SIG-M5 treated with dmso at 0.1 percent for 504 hours (cell line): ENCODE measurements around the gene KPNA3.
"Not testable (repeated sequence)": the region's sequence is repeated elsewhere in the genome, so short reads cannot be mapped to it uniquely, and the experiment has no call there.

Experiments
- DNase-seq: peaks from one replicate; lab custom pipeline; 2025; ENCODE audit not compliant: unreplicated experiment; lab: John Stamatoyannopoulos, UW

Gene KPNA3

DNA sequence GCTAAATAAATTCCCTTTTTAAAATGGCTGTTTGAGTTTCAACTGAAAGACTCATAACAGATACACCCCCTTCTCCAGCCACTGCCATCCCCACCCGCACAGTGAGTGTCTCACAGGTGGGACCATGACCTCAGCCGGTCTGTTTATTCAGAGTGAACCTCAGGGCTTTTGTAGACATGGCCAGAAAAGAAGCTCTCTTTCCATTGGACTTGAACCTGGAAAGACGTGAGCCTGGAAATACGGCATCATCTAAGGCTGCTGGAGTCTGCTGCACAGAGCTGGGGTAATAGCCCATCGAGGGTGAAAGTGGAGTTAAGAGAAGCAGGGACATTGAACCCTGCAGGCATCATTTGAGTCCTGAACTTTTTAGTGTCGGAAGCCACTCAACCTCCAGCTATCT is 15.2 kb upstream of the KPNA3 start:
- DNase-seq: no peak

DNA sequence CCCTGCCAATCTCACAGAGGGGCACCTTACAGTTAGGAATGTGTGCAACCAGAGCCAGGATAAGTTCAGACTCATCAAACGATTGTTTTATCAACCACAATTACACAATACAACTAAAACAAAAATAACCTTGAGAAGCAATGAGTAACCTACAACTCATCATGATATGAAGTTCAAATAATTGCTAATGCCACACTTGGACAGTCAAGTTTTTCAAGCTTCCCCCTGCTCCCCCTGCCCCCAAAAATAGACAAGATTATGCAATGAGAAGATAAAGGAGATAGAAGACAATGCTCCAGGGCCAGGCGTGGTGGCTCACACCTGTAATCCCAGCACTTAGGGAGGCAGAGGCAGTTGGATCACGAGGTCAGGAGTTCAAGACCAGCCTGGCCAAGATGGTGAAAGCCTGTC is 13.6 kb upstream of the KPNA3 start:
- DNase-seq: peak; percentile 26

DNA sequence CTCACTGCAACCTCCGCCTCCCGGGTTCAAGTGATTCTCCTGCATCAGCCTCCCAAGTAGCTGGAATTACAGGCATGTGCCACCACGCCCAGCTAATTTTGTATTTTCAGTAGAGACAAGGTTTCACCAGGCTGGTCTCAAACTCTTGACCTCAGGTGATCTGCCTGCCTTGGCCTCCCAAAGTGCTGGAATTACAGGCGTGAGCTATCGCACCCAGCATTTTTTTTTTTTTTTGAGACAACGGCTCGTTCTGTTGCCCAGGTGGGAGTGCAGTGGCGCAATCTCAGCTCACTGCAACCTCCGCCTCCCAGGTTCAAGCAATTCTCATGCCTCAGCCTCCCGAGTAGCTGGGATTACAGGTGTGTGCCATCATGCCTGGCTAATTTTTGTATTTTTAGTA is 10.6 kb upstream of the KPNA3 start:
- not testable (repeated sequence) for DNase-seq

GRCh38 chr13:49802426-49802825 is 9.9 kb upstream of the KPNA3 start:
- DNase-seq: no peak

DNA sequence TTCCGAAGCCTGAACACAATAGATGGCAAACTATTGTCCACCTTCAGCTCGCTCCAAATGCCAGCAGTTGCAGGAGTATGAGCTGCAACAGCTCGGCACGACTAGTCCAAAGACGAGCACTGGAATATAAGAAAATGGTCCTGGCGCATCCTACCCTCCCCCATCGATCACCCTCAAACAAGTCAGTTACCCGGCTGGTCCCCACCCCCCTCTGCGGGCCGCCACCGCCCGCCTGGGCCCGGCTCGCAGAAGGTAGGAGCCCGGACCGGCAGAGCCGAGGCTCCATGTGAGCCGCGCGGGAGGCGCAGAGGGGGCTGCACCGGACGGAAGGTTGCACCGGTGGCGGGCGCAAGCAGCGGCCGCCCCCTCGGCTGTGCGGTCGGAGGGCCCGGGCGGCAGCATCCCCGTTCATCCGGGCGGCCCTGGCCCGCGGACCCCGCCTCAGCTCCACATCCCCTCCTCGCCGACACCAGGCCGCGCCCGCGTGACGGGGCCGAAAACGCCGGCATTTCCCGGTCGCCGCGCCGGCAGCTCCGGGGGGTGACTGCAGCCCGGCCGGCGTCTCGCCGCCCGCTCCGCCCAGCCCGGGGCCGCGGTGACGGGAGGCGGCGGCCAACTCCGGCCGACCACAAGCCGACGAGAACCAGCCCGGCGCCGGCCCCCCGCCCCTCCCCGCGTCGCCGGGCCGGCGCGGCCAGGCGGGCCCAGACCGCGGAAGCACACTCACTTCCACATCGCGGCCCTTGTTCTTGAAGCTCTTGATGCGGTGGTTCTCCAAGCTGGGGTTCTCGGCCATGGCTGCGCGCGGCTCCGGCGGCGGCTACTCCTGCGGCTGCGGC is 552 bp downstream of the KPNA3 start:
- peak; percentile 34 for DNase-seq

DNA sequence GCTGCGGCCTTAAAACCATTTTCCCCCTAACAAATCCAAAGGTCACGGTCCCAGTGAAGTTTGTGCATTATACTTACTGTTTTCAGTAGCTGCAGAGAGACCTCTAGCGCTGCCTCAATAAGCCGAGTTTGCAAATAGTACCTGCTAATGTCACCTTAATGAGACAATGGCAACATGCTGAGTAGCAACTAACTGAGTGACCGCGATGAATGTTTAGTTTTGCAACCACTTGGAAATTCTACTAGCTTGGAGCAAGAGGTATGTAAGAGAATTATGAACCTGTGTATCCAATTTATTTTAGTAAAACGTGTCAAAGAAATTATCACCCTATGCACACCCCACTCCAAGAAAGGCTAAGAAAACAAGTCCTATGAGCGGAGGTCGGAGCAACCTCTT is 1.2 kb downstream of the KPNA3 start:
- peak; percentile 34 for DNase-seq

DNA sequence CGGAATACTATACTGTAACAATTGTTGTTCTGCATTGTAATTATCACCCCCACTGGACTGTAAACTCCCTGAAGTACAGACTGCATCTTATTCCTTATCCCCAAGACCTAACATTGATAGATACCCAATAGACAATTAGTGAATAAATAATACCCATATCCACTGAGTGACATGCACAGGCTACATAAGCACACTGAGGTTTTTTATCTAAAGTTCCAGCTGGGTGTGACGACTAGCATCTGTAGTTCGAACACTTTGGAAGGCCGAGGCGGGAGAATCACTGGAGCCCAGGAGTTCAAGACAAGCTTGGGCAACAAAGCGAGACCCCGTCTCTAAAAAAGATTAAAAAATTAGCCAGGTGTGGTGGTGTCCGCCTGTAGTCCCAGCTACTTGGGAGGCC is 2.5 kb downstream of the KPNA3 start:
- no peak for DNase-seq

DNA sequence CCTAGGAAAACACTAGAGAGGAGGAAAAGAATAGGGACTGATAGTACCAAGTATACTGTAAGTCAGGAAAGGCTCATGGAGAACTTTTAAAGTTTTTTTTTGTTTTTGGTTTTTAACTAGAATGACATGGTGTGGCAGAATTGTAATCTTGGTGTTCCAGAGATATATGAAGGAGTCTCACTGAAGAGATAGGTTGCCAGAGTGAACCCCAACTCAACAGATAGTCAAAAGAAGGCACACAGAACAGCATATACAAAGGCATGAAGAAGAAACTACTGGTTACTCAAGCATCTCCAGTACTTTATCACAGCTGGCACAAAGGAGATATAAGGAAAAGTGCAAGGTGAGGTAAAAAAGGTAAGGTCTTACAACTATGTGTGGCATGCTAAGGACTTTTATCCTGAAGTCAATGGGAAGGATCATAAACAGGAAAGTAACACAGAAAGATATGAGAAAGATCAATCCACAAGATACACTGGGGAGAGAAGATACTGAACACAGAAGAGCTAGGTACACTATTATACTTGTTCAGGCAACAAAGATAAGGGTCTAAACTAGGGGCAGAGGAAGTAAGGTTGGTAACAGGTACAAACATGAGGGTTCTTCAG is 6.0 kb downstream of the KPNA3 start:
- no peak for DNase-seq

DNA sequence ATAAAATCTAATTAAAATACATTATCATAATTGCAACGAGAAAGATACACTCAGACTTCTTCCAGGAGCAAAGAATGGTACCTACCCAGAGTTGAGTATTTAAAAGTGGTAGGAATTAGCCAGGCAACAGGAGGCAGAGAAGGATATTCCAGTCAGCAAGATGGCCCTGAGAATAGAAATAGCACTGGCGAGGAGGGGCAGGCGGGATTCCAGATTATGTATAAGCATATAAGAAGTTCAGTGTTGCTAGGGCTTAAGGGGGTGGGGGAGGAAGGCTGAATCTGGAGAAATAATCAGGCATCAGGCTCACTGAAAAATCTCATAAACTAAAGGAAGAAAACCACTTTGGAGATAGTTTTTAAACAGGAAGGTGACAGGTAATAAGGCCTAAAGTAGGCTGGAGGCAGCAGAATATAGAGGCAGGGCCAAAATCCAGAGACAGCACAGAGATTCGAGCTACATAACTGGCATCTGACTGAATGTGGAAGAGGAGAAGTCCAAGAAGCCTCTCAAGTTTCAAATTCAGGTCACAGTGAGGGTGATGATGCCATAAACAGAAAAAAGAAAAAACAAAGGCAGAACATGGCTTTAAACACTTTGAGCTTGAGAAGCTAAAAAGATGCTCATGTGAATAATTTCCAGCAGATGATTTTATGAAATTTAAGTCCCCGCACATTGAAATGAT is 7.5 kb downstream of the KPNA3 start:
- DNase-seq: no peak

GRCh38 chr13:49783865-49784264 is 8.6 kb downstream of the KPNA3 start:
- DNase-seq: no peak

DNA sequence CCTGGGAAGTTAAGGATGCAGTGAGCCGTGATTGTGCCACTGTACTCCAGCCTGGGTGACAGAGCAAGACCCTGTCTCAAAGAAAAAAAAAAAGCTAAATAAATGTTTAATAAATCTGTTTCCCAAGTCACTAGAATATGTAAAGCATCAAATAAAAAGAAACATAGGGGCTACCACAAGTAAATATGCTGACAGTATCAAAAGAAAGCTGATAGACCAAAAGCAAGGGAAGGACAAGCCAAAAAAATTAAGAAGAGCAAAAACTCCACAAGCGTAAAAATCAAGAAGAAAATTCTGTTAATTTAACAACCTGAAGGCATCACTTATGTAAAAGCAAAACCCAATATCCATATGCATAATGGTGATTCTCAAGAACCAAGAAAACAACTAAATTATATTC is 9.7 kb downstream of the KPNA3 start:
- DNase-seq: no peak

DNA sequence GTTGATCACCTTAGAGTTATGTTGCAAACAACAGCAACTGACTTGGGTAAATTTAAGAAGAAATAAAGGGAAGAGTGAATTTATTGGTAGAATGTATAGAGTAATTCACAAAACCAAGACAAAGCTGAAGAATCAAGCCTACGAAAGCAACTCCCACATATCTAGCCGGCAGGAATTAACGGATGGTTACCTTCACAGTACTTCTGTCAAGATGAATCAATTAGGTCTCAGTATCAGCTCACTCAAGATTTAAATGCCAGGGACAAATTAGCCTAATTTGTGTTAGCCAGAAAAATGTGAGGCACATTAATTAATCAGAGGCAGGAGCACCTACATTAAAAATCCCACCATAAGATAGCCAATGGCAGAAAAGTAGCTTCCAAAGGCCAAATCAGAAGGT is 10.7 kb downstream of the KPNA3 start:
- DNase-seq: no peak

DNA sequence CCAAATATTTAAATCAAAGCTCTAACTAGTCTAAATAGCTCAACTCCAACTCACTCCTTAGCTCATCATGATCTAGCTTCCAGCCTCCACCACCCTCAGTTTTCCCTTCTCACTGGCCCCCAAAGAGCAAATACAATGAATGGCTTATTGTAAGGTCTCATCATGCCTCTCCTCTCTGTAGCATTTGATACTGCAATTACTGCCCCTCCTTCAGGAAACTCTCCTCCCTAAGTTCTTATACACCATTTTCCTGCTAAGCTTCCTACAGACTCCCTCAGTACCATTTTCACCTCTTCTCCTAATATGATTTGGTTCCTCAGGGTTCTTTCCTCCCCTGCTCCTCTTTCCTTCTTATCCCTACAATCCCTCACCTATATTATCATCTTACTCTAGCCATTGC is 12.8 kb downstream of the KPNA3 start:
- no peak for DNase-seq

GRCh38 chr13:49777746-49778614 is 14.5 kb downstream of the KPNA3 start:
- no peak for DNase-seq

DNA sequence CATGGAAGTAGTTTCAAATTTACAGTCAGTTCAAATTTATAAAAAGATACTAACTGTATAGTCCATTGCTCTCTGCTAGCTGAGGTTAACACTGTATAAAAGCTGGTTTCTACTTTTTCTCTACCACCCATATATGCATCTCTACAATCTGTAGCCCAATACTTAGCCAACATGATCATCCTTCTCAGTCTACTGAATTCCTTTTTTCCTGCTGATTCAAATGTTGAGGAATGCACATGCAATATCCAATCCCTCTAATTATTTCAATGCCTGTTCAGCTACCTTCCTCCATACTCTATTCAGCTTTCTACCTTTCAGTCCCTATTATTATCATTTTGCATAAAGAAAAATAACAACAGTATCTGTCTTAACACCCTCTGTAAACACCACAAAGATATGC is 15.6 kb downstream of the KPNA3 start:
- DNase-seq: no peak

DNA sequence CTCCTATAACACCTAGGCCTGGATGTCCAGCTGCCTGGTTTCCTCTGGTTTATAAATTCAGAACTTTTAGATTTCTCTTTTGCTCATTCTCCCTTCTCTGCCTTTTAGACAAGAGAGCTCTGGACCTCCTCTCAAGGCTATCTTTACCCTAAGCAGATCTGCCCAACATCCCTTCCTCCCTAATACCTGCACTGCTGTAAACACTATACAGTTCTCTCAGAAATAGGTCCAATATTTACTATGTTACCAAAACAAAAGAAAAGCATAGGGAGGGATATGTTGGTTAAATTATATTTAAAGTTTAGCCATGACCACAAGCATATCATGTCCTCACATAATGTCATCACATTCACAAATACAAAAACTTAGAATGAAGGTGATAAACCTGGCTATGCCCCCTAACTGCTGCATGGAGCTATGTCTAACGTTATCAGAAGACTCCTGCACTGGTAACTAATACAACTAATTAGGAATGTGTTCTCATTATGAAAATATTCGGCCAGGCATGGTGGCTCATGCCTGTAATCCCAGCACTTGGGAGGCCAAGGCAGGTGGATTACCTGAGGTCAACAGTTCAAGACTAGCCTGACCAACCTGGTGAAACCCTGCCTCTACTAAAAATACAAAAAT is 18.0 kb downstream of the KPNA3 start:
- no peak for DNase-seq

DNA sequence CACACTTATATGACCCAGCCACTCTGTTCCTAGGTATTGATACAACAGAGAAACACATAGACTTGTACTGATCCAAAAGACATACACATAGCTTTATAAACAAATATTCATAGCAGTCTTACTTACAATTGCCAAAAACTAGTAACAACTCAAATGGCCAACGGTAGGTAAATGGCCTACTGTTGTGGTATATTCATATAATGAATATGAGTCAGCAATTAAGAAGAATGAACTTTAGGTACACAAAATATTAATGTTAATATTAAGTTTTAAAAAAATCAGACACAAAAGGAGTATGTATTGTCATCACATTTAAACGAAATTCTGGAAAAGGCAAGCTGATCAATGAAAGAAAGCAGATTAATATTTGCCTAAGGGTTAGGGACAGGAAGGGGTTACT is 19.7 kb downstream of the KPNA3 start:
- DNase-seq: no peak

DNA sequence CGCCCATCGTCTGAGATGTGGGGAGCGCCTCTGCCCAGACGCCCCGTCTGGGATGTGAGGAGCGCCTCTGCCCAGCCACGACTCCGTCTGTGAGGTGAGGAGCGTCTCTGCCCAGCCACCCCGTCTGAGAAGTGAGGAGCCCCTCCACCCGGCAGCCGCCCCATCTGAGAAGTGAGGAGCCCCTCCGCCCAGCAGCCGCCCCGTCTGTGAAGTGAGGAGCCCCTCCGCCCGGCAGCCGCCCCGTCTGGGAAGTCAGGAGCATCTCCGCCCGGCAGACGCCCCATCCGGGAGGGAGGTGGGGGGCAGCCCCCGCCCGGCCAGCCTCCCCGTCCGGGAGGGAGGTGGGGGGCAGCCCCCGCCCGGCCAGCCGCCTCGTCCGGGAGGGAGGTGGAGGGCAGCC is 30.7 kb downstream of the KPNA3 start:
- DNase-seq: not testable (repeated sequence)

DNA sequence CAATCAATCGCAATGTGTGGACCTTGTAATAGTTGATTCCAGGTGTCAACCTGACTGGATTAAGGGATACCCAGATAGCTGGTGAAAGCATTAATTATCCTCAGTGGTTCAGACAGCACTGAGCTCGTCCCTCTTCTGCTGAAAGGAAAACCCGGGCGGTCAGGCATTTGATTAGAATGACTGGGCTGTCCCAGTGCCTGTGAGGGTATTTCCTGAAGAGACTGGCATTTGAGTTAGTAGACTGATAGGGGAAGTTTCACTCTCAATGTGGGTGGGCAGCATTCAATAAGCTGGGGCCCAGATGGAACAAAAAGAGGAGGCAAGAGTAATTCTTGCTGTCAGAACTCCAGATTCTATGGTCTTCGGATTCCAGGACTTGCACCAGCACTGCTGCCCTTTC is 31.9 kb downstream of the KPNA3 start:
- no peak for DNase-seq

DNA sequence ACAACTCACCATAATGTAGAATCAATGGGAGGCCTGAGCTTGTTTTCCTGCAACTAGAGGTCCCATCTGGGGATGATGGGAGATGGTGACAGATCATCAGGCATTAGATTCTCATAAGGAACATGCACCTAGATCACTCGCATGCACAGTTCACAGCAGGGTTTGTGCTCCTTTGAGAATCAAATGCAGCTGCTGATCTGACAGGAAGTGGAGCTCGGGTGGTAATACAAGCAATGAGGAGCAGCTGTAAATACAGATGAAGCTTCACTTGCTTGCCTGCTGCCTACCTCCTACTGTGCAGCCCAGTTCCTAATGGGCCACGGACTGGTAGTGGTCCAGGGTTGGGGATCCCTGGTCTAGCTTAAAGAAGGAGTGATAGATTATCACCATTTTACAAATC is 33.0 kb downstream of the KPNA3 start:
- no peak for DNase-seq

- no peak for DNase-seq
These were observed 36.2 kb downstream of the KPNA3 start for GRCh38 chr13:49756263-49756662.
